ENCODE data around the gene DCC. TPM values are rescaled to one million over a fixed set of nuclear protein-coding genes. Genes with fewer than 3 reads are reported as not detected.

DCC gene
- polyA plus RNA-seq, 1 donor (not counting 4 experiments of a cell fraction or from before 2014, with no cell fraction given): not detected

- Histone ChIP-seq H3K9me1 (ENCODE audit: control insufficient read depth, extremely low read depth, insufficient read depth, low read length) (no peaks in the 10 kb centered on the region), H3K27ac (ENCODE audit: control insufficient read depth, insufficient read depth, low read length) (no peak overlapping the region), H2AFZ (ENCODE audit: control insufficient read depth, low read length) (no peak overlapping the region), H3K27me3 (ENCODE audit: control insufficient read depth, extremely low read depth, insufficient read depth, low read length) (no peaks in the 10 kb centered on the region), H3K9ac (ENCODE audit: control insufficient read depth, extremely low read depth, insufficient read depth, low read length) (no peak overlapping the region), H3K36me3 (ENCODE audit: control insufficient read depth in 2 of 2, extremely low read depth in 1 of 2, insufficient read depth in 2 of 2, low read length in 2 of 2) (no peaks in the 10 kb centered on the region), H3K4me1 (ENCODE audit: control insufficient read depth, extremely low read depth, insufficient read depth, low read length) (no peaks in the 10 kb centered on the region), H3K79me2 (ENCODE audit: control insufficient read depth, insufficient read depth, low read length) (no peaks in the 10 kb centered on the region), H4K20me1 (ENCODE audit: control insufficient read depth, extremely low read depth, insufficient read depth, low read length) (no peaks in the 10 kb centered on the region), H3K9me3 (ENCODE audit: control insufficient read depth, low read depth, low read length) (no peaks in the 10 kb centered on the region), H3K4me2 (ENCODE audit: control insufficient read depth, extremely low read depth, insufficient read depth, low read depth, low read length) (no peak overlapping the region), H3K4me3 (ENCODE audit: control insufficient read depth in 2 of 3, extremely low read depth in 1 of 3, insufficient read depth in 2 of 3, low read depth in 1 of 3, low read length in 3 of 3) (no peak overlapping the region)
- dilution Hi-C loops (cut with MboI; ENCODE audit: extremely low pct_ligation_motif_present, low sequenced_read_pairs): no loop called here
- DNase-seq (ENCODE audit: low read depth, low spot score) (no peak), FAIRE-seq (no peak)
- no peak for TF ChIP-seq EZH2 (IDR thresholded peaks at IDR 0.05; ENCODE audit: low read length)
- TF ChIP-seq, protein P1, sequence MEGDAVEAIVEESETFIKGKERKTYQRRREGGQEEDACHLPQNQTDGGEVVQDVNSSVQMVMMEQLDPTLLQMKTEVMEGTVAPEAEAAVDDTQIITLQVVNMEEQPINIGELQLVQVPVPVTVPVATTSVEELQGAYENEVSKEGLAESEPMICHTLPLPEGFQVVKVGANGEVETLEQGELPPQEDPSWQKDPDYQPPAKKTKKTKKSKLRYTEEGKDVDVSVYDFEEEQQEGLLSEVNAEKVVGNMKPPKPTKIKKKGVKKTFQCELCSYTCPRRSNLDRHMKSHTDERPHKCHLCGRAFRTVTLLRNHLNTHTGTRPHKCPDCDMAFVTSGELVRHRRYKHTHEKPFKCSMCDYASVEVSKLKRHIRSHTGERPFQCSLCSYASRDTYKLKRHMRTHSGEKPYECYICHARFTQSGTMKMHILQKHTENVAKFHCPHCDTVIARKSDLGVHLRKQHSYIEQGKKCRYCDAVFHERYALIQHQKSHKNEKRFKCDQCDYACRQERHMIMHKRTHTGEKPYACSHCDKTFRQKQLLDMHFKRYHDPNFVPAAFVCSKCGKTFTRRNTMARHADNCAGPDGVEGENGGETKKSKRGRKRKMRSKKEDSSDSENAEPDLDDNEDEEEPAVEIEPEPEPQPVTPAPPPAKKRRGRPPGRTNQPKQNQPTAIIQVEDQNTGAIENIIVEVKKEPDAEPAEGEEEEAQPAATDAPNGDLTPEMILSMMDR (optimal IDR thresholded peaks at IDR 0.05 in 1 of 3, IDR thresholded peaks at IDR 0.05 in 1 of 3, conservative IDR thresholded peaks at IDR 0.05 in 1 of 3; ENCODE audit: extremely low read depth in 1 of 3, insufficient read depth in 2 of 3, low read length in 3 of 3): no peak
Measured at GRCh38 chr18:53193870-53194269, 853.9 kb downstream of the DCC start.

- FAIRE-seq: no peak
- Histone ChIP-seq H3K79me2 (ENCODE audit: control insufficient read depth, insufficient read depth, low read length) (no peaks in the 10 kb centered on the region), H3K4me3 (ENCODE audit: control insufficient read depth in 2 of 3, extremely low read depth in 1 of 3, insufficient read depth in 2 of 3, low read depth in 1 of 3, low read length in 3 of 3) (no peak overlapping the region), H3K4me2 (ENCODE audit: control insufficient read depth, extremely low read depth, insufficient read depth, low read depth, low read length) (no peak overlapping the region), H3K27ac (ENCODE audit: control insufficient read depth, insufficient read depth, low read length) (no peak overlapping the region), H3K9me3 (ENCODE audit: control insufficient read depth, low read depth, low read length) (no peaks in the 10 kb centered on the region), H3K4me1 (ENCODE audit: control insufficient read depth, extremely low read depth, insufficient read depth, low read length) (no peaks in the 10 kb centered on the region), H4K20me1 (ENCODE audit: control insufficient read depth, extremely low read depth, insufficient read depth, low read length) (no peaks in the 10 kb centered on the region), H3K9ac (ENCODE audit: control insufficient read depth, extremely low read depth, insufficient read depth, low read length) (no peak overlapping the region), H3K9me1 (ENCODE audit: control insufficient read depth, extremely low read depth, insufficient read depth, low read length) (no peaks in the 10 kb centered on the region), H3K36me3 (ENCODE audit: control insufficient read depth in 2 of 2, extremely low read depth in 1 of 2, insufficient read depth in 2 of 2, low read length in 2 of 2) (no peaks in the 10 kb centered on the region), H2AFZ (ENCODE audit: control insufficient read depth, low read length) (no peak overlapping the region), H3K27me3 (ENCODE audit: control insufficient read depth, extremely low read depth, insufficient read depth, low read length) (no peaks in the 10 kb centered on the region)
- no peak for DNase-seq (ENCODE audit: low read depth, low spot score)
- TF ChIP-seq EZH2 (IDR thresholded peaks at IDR 0.05; ENCODE audit: low read length): no peak
- TF ChIP-seq, protein P1 (optimal IDR thresholded peaks at IDR 0.05 in 1 of 3, IDR thresholded peaks at IDR 0.05 in 1 of 3, conservative IDR thresholded peaks at IDR 0.05 in 1 of 3; ENCODE audit: extremely low read depth in 1 of 3, insufficient read depth in 2 of 3, low read length in 3 of 3): no peak
- dilution Hi-C loops (cut with MboI; ENCODE audit: extremely low pct_ligation_motif_present, low sequenced_read_pairs): no loop called here
Measured at GRCh38 chr18:53219853-53220252, 879.9 kb downstream of the DCC start.

Data from keratinocyte (primary cell).